NCI-H526 (cell line): ENCODE results near the gene TMEM198.

Experiments
- DNase-seq, 2 experiments: peaks; one replicate each; lab custom pipeline; 2025; lab: John Stamatoyannopoulos, UW

Gene TMEM198

DNA sequence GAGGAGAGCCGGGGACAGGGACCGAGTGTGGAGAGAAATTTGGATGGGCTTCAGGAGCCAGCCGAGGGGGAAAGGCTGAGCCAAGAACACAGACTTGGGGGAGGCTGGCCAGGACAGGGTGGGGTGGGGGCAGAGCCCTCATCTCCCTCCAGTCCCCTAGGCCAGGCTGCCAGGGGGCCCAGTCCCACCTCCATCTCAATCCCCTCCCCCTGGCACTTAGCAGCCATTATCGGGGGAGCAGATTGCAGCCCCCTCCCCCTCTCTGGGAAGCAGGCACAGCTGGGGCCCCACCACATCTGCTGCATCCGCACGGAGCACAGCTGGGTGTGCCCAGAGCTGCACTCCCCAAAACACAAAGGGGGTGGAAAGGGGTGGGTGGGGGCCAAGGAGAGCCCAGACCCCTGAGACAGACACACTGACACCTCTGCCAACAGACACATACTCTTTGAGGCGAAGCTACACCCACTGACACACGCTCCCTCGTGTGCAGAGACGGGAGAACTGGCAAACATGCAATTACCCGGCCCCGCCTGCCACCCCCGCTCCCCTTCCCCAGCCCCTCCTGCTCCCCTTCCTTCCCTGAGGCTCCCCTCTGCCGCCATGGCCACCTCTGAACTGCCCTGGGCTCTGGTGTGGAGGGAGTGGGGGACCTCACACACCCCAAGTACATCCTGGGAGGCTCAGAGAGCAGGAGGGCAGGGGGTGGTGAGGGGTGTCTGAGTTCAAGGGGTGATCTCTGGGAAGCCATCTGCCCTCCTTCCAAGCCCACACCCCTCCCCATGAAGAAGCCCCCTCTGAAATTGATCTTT, 34.7 kb upstream of the TMEM198 start:
- no peak for DNase-seq

DNA sequence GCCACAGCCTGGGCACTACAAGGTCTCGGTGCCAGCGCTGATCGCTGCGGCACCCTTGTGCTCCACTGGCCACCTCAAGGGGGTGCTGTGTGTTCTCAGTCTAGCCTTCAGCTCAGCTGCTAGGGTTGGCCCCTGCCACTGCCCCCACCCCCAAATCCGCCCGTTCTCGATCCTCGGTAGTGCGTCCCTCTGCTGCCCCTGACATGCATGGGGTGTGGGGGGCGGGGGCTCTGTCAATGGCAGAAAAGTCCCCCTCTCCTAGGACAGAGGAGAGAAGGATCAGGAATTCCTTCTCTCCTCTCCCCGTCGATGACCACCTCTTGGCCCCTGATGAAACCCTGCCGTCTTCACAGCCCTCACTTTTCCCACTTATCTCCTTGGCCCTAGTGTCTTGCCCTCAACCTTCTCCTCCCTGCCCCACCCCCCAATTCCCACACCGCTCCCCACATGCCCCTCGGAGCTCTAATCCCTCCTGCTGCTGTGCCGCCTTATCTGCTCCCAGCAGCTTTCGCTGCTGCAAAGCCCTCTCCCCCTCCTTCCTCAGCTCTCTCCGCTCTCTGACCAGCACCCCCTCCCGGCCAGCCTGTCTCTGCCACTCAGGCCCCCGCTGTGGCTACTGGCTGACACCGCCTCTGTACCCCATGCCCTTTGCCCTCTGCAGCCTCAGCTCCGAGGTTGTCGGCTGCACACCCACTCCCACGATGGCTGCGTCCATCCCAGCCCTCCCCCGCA, 33.9 kb upstream of the TMEM198 start:
- peak in 1 of 2 experiments; percentile 79 for DNase-seq

DNA sequence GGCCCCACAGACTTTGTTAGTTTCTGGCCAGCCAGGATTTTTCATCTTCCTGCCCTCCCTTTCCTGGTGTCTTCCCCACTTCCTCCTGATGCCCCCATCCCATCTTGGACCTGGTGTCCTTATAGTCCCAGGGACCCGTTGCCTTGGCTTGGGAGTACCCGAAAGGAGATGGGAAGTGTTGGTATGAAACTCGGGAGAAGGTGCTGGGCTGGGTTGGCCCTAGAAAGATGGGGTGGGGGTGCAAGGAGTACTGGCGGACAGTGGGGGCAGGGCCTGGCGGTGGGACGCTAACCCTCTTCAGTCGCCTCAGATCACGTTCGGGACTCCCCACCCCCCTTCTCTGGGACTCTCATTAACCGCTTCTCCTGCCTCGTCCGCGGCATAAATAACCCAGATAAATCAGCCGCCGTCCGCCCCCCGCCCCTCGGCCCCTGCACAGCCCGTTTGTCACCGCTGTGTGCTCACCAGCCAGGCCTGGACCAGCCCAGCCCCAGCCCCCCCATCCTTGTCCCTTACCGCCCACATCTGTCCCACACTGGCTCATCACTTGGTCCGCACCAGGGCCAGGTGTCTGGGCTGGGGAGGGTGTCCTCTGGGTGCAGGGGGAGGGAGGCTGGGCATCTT, 33.2 kb upstream of the TMEM198 start:
- no peak for DNase-seq

DNA sequence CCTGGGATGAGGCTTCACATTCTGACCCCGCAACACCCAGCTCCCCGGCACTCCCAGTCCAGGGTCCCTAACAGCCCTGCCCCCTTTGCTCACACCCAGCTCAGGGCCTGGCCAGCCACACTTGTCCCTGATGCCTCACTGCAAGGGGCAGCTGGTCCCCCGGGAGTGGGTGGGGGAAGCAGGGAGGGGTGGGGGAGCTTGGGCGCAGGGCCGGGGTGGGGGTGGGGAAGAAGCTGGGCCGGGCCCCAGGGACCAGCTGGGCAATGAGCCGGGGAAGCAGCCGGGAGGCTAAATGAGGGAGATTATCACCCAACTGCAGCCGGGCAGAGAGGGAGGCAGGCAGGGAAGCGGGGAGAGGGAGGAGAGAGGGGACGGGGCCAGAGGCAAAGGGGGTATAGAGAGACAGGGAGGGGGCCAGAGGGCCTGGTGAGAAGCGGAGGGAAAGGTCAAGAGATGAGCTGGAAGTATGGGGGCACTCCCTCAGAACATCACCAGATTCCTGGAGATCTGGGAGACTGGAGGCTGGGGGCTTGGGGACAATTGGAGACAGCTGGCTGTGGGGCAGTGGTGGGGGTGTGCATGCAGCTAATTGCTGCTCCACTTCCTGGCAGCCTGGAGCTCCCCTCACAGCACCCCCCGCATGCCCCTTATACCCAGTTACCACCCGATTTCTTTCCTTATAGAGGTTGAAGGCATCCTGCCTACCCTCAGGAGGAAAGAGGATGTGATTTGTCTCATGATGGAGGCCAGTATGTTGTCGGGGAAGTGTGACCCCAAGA, 32.1 kb upstream of the TMEM198 start:
- DNase-seq, result peak; percentile 12 to 81

DNA sequence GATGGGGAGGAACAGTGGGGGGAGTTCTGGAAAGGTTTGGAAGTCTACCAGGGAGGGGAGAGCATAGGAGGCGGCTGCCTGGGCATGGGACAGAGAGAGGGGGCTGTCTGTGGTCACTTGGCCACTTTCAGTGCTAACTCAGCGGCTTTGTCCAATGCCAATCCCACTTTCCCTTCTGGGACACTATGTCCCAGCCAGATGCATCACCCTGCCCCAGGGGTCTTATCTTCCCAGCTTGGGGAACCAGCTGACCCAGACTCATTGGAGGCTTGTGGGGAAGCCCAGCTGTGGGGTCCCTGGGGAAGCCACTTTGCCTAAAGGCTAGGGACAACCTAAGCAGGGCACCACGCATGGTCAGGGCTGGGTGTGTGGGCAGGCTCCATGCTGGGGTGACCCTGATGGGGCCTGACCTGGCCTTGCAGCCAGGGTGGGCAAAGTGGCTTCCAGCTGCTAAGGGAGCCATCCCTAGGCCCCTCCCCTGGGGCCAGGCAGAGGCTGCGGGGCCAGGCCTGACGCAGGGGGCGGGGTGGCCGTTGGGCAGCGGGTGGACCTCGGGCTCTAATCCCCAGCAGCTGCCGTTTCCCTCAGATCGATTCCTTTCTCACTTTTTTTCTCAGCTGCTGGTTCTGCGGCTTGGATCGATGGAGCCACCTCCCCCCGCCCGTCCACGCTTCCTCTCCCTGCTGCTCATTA, 31.2 kb upstream of the TMEM198 start:
- DNase-seq, result no peak

- DNase-seq, result peak in 1 of 2 experiments; percentile 24
Measured at GRCh38 chr2:219513787-219514186, 30.0 kb upstream of the TMEM198 start.

DNA sequence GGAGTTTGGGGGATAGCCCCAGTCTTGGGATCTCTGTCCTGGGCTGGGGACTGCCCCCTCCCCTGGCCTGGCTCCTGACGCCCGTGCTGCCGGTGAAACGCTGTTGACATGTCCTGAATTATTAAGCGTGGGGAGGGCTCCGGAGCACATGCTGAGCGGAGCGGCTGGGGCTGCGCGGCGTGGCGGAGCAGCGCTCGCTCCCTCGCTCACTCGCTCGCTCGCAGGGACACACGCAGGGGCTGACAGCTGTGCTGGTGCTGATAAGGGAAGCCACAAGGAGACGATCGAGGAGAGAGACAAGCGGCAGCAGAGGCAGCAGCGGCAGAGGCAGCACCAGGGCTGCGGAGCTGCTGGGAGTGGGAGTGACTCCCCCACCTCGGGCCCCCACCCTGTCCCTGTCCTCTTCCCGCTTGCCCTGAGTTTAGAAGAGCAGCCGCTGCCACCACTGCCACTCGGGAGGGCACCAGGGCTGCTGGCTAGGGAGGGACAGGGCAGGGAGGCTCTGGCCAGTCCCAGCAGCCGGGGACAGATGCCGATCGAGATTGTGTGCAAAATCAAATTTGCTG, 29.5 kb upstream of the TMEM198 start, which contains the start of gene ASIC4:
Gene ASIC4 (plus strand): TSS at position 287 of the 566 bp plus-strand sequence. CDS start 243 bp downstream, at position 530.
- peak in 1 of 2 experiments; percentile 62 for DNase-seq

GRCh38 chr2:219514836-219515235, 29.0 kb upstream of the TMEM198 start:
- DNase-seq, result no peak

DNA sequence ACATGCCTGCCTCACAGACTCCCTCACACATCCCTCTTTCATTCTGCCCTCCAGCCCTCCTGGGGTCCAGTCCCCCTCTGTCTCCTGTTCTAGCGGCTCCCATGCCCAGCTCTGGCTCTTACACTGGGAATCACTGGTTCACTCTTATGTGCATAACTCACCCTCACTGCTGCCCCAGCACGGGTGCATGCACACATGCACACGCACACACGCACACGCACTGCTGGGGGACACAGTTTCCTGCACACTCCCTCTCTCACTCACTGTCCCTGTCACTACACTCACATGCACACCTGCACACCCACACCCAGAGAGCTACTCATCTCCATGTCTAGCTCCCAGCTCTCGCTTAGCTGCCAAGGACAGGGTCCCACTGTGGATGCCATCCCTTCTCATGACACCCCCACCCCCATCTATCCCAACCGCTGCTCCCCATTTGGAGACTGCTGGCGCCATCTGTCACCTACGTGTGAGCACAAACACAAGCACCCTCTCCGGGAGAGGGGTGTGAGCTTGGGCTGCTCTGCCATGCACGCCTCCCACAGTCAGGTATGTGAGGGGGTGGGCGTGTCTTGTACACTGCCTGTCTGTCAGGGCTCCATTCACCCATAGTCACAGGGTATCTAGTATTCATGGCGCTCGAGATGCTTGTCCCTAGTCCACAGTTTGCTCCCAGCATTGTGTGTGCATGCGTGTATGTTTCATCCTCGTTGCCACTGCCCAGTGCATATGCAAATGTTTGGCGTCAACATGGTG, 27.8 kb upstream of the TMEM198 start:
- DNase-seq, result peak; percentile 62 to 67

GRCh38 chr2:219516888-219517287, 26.9 kb upstream of the TMEM198 start:
- peak; percentile 20 to 46 for DNase-seq

- DNase-seq, result no peak
Measured at GRCh38 chr2:219517954-219518778, 25.7 kb upstream of the TMEM198 start.

- no peak for DNase-seq
Measured at GRCh38 chr2:219519526-219519916, 24.3 kb upstream of the TMEM198 start.

- no peak for DNase-seq
Measured at GRCh38 chr2:219520079-219520478, 23.7 kb upstream of the TMEM198 start.

- peak; percentile 15 to 66 for DNase-seq
Measured at GRCh38 chr2:219521066-219521880, 22.6 kb upstream of the TMEM198 start.

DNA sequence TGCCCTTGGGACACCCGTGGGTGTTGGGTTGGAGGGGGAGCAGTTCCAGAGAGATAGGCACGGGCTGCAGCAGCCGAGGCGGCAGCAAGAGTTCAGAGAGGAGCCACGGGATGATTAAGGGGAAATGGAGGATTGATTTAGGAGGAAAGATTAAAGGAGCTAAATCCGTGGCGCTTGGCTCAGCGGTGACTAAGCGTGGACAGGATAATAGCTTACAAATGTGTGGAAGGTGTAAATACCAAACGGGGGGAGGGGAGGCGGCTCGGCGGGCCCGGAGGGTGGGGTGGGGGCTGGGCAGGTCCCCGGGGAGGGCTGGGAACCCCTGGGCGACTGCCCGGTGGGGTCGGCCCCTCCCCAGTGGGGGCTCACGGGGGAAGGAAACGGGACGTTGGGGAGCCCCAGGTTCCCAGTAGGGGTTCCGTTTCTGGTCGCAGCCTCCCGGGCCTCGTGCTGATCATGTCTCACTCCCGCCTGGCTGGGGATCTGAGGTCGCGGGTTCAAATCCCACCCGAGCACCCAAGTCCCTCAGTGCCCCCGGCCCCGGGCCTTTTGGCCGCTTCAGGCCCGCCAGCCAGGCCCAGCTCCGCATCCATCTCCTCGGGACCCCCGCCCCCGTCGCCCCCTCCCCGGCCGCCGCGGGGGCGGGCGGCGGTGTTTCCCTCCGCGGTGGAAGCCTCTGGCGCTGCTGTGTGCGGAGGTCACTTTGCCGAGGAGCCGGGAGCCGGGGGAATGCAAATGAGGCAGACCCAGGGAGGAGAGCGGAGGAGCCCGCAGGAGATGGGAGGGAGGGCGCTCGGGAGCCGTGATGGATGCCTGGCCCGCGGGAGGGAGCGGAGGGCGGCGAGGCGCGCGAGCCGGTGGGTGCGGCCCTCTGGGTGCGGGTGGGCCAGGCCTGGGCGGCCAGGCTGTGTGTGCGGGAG, 21.5 kb upstream of the TMEM198 start:
- peak; percentile 45 to 86 for DNase-seq

DNA sequence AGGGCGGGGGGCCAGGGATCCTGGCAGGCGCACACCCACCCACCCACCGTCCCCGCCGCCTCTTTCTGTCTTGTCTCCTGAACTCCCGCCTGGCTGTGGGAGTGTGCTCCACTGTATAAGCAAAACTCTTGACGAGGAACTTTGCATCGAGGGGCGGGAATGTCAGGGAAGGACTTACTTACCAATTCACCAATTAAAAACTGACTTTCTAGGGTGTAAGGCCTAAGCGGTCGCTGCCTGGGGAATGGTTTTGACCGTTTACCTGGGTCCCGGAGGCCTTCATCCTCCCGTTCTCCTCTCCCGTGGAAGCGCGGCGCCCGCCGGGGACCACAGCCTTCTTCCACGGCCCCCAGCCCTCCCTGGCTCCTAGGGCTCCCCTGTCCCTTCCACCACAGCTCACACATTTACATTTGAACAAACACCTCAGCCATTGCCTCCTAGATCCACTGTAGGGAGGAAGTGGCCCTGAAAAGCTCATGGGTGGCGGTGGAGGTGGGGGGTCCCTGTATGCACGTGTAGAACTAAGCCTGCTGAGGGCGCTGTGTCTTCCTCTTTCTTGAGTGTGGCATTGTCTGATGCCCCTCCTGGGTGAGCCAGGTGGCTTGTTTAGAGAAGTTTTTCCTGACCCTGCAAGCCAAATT, 20.7 kb upstream of the TMEM198 start:
- peak; percentile 69 to 84 for DNase-seq

DNA sequence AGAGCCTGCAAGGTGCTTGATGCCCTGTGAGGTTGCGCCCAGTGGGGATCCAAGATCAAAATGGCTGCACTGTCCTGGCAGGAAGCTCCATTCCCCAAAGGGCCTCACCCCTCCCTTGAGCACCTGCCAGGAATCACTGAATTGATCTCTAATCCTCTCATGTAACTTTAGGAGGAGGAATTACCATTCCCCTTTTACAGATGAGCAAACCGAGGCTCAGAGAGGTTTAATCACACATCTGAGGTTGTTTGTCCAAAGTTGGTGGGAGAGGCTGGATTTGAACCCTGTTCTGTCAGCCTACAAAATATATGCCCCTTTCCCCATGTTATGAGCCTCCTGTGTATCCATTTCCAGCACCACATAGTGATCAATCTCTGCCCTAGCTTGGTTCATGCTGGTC, 19.0 kb upstream of the TMEM198 start:
- DNase-seq, result no peak
